T-helper 1 cell treated with Interleukin-12 subunit alpha and Interleukin-12 subunit beta and Interleukin-4 antibody, amounts not matched to agents 30 μg/mL and 1 μg/mL, for 36 hours (primary cell): ENCODE data around the gene DNAJB14.

ENCODE experiments used
- H3K27ac Mint-ChIP-seq: one replicate; pipeline ENCODE4 v1.8.0; 2021; ENCODE audit warnings: mild to moderate bottlenecking, mixed read lengths
- H3K27me3 Mint-ChIP-seq: one replicate; pipeline ENCODE4 v1.8.0; 2021; ENCODE audit warnings: low read depth, mixed read lengths
- H3K36me3 Mint-ChIP-seq: one replicate; pipeline ENCODE4 v1.8.0; 2021; ENCODE audit warnings: low read depth, mixed read lengths
- H3K4me1 Mint-ChIP-seq: one replicate; pipeline ENCODE4 v1.8.0; 2021; ENCODE audit warnings: low read depth, mixed read lengths
- H3K4me3 Mint-ChIP-seq: one replicate; pipeline ENCODE4 v1.8.0; 2021; ENCODE audit warnings: mild to moderate bottlenecking, moderate library complexity, mixed read lengths
- H3K9me3 Mint-ChIP-seq: one replicate; pipeline ENCODE4 v1.8.0; 2021; ENCODE audit warnings: mixed read lengths

The DNAJB14 gene

GRCh38 chr4:99863804-99864203, 82.6 kb downstream of the DNAJB14 start:
- H3K9me3 Mint-ChIP-seq: no peaks in the 10 kb centered on the region
- no peak overlapping the region for H3K27ac Mint-ChIP-seq
- H3K36me3 Mint-ChIP-seq: peaks cover 44% of the 10 kb centered on the region
- no peak overlapping the region for H3K4me3 Mint-ChIP-seq
- H3K27me3 Mint-ChIP-seq: no peaks in the 10 kb centered on the region
- H3K4me1 Mint-ChIP-seq: peaks cover 20% of the 10 kb centered on the region

GRCh38 chr4:99861120-99861905, 85.1 kb downstream of the DNAJB14 start:
- H3K36me3 Mint-ChIP-seq: peaks cover 42% of the 10 kb centered on the region
- no peaks in the 10 kb centered on the region for H3K9me3 Mint-ChIP-seq
- H3K27me3 Mint-ChIP-seq: no peaks in the 10 kb centered on the region
- H3K27ac Mint-ChIP-seq: peak overlapping the region; percentile 68
- H3K4me3 Mint-ChIP-seq: no peak overlapping the region
- H3K4me1 Mint-ChIP-seq: peaks cover 31% of the 10 kb centered on the region

DNA sequence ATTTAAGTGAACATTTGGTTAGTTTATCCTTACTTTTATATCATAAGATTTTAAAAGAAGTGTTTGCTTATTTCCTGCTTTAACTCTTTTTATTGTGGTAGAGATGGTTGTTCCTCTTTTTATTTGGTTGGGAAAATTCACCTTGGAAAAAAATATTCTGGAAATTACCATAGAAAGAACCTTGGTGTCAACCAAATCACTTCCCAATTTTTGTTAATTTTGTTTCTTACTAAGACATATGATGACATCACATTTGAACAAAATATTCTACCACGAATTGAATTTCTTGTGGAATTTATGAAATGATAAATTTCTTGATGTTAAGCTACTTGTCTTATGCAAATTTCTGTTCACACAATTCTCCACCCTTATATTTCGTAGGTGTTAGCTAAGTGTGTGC, 85.9 kb downstream of the DNAJB14 start:
- Mint-ChIP-seq H3K27me3 (no peaks in the 10 kb centered on the region), H3K36me3 (peaks cover 39% of the 10 kb centered on the region), H3K27ac (no peak overlapping the region), H3K4me1 (peaks cover 37% of the 10 kb centered on the region), H3K9me3 (no peaks in the 10 kb centered on the region), H3K4me3 (no peak overlapping the region)

DNA sequence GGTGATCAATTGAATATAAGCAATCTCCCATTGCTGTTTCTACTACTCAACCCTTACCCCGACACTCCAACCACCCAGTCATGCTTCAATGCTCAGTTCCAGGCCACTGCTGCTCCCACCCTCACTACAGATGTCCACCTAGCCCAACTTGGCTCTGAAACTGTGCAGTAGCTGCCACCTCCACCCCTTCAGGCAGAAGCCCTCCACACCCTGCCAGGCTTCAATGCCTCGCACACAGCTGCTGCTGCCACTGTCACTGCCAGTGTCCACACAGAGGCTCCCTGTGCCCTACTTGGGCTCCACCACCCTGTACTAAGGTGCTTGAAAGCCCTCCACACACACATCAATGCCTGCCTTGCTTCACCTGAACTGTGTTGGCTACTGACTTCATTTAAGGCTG, 86.8 kb downstream of the DNAJB14 start:
- Mint-ChIP-seq H3K27me3 (no peaks in the 10 kb centered on the region), H3K9me3 (no peaks in the 10 kb centered on the region), H3K36me3 (peaks cover 40% of the 10 kb centered on the region), H3K4me3 (no peak overlapping the region), H3K4me1 (peaks cover 46% of the 10 kb centered on the region), H3K27ac (peak overlapping the region; percentile 56)

DNA sequence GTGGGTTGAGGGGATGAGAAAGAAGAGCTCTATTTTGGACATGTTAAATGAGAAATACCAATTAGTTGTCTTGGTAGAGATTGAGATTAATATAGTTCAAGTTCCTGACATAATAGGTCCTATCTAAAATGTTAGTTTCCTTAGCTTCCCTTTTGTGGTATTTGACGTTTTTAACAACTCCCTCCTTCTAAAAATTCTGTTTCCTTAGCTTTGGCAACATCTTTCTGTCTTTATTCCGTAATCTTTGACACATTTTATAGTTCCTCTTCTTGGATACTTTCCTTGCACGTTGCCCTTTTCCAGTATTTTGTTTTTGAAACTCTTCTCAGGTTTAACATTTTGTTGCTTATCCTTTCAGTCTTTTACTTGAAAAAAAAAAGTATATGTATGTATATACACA, 89.1 kb downstream of the DNAJB14 start:
- Mint-ChIP-seq H3K9me3 (no peaks in the 10 kb centered on the region), H3K4me1 (peaks cover 59% of the 10 kb centered on the region), H3K27me3 (no peaks in the 10 kb centered on the region), H3K27ac (peak overlapping the region; percentile 94), H3K4me3 (no peak overlapping the region), H3K36me3 (peaks cover 58% of the 10 kb centered on the region)

- H3K27me3 Mint-ChIP-seq: no peaks in the 10 kb centered on the region
- H3K27ac Mint-ChIP-seq: peak overlapping the region; percentile 94
- H3K4me1 Mint-ChIP-seq: peaks cover 61% of the 10 kb centered on the region
- no peaks in the 10 kb centered on the region for H3K9me3 Mint-ChIP-seq
- H3K36me3 Mint-ChIP-seq: peaks cover 54% of the 10 kb centered on the region
- H3K4me3 Mint-ChIP-seq: peak overlapping the region; percentile 65
These were observed 90.3 kb downstream of the DNAJB14 start for GRCh38 chr4:99856166-99856565.

DNA sequence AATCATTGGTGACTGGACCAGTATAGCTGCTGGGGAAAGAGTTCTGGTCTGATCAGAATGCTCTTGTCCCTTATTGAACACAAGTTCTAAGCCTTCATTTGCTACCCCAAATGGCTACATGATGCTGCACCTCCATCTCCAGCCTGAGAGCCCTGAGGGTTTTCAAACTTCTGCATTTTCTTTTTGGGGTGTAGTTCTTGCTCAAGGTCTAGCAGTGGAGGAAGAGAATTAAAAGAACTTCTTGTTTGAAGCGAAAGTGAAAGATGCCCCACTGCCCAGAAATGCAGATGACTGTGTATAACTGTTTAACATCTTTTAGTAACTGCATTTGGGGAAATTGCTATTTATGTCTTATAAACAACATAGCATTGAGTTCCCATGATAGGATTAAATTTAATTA, 90.7 kb downstream of the DNAJB14 start:
- Mint-ChIP-seq H3K36me3 (peaks cover 56% of the 10 kb centered on the region), H3K27me3 (no peaks in the 10 kb centered on the region), H3K27ac (peak overlapping the region; percentile 92), H3K9me3 (no peaks in the 10 kb centered on the region), H3K4me3 (peak overlapping the region; percentile 43), H3K4me1 (peaks cover 64% of the 10 kb centered on the region)

- Mint-ChIP-seq H3K27ac (no peak overlapping the region), H3K4me3 (no peak overlapping the region), H3K36me3 (peaks cover 53% of the 10 kb centered on the region)
These were observed 92.4 kb downstream of the DNAJB14 start for GRCh38 chr4:99853999-99854398.

DNA sequence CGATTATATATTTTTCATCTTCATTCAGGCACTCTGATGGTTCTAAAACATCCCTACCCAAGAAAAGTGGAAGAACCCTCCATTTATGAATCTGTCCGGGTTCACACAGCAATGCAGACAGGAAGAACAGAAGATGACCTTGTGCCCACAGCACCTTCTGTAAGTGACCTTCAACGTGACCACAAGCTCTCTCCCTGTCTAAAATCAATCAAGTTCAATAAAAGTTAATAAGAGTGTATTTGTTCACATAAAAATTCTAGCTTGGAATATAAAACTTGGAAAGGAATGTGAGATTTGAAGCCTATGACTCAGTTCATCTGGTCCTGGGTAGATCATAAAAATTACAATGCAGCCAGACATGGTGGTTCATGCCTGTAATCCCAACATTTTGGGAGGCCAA, 93.2 kb downstream of the DNAJB14 start:
- Mint-ChIP-seq H3K4me3 (no peak overlapping the region), H3K27ac (peak overlapping the region; percentile 37), H3K9me3 (no peaks in the 10 kb centered on the region), H3K36me3 (peaks cover 56% of the 10 kb centered on the region), H3K4me1 (peaks cover 70% of the 10 kb centered on the region), H3K27me3 (no peaks in the 10 kb centered on the region)

More at GRCh38 chr4:99853999-99854398, 92.4 kb downstream of the DNAJB14 start:
- no peaks in the 10 kb centered on the region for H3K9me3 Mint-ChIP-seq
- H3K27me3 Mint-ChIP-seq: no peaks in the 10 kb centered on the region
- peaks cover 66% of the 10 kb centered on the region for H3K4me1 Mint-ChIP-seq

GRCh38 chr4:99852199-99852749, 94.1 kb downstream of the DNAJB14 start:
- H3K27ac Mint-ChIP-seq: peak overlapping the region; percentile 88
- H3K4me1 Mint-ChIP-seq: peaks cover 75% of the 10 kb centered on the region
- H3K4me3 Mint-ChIP-seq: peak overlapping the region; percentile 68
- H3K9me3 Mint-ChIP-seq: no peaks in the 10 kb centered on the region
- H3K27me3 Mint-ChIP-seq: no peaks in the 10 kb centered on the region
- H3K36me3 Mint-ChIP-seq: peaks cover 55% of the 10 kb centered on the region

DNA sequence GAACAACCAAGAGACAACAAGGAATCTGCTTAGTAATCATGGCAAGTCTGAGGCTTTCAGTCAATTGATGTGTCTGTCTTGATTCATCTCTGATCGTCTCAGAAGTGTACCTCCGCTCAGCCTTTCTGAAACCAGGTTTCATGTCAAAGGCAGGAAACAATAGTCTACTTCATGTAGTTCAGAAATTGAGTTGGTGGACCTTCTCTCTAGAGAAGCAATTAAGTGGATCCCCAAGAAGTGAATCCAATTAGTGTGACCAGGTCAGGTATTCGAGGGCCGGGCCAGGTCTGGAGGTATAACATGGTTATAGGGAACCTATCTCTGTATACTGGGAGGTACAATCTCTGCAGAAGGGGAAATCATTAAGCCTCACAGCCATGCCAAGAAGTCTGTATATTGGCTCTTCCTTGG, 97.8 kb downstream of the DNAJB14 start:
- H3K36me3 Mint-ChIP-seq: peaks cover 38% of the 10 kb centered on the region
- H3K27me3 Mint-ChIP-seq: no peaks in the 10 kb centered on the region
- H3K4me3 Mint-ChIP-seq: peak overlapping the region; percentile 46
- peak overlapping the region; percentile 97 for H3K27ac Mint-ChIP-seq
- peaks cover 74% of the 10 kb centered on the region for H3K4me1 Mint-ChIP-seq
- H3K9me3 Mint-ChIP-seq: no peaks in the 10 kb centered on the region

GRCh38 chr4:99847362-99847976, 98.9 kb downstream of the DNAJB14 start:
- Mint-ChIP-seq H3K4me1 (peaks cover 64% of the 10 kb centered on the region), H3K27me3 (no peaks in the 10 kb centered on the region), H3K9me3 (no peaks in the 10 kb centered on the region), H3K4me3 (peak overlapping the region; percentile 57), H3K27ac (peak overlapping the region; percentile 97), H3K36me3 (peaks cover 31% of the 10 kb centered on the region)

- Mint-ChIP-seq H3K4me1 (peaks cover 59% of the 10 kb centered on the region), H3K27me3 (no peaks in the 10 kb centered on the region), H3K36me3 (peaks cover 29% of the 10 kb centered on the region), H3K4me3 (peak overlapping the region; percentile 57), H3K9me3 (no peaks in the 10 kb centered on the region), H3K27ac (peak overlapping the region; percentile 97)
These were observed 99.5 kb downstream of the DNAJB14 start for GRCh38 chr4:99846891-99847290.
